OCI-LY7 (cell line): ENCODE results near the gene USP32. TPM values are rescaled to one million over a fixed set of nuclear protein-coding genes. Genes with fewer than 3 reads are reported as not detected.

Experiments used
- BruUV-seq: library from RNA; stranded (reverse); fragments of 400-500 nt; replicated peaks from 2 replicates; lab custom pipeline; 2021; lab: Mats Ljungman, UMichigan
- CTCF ChIA-PET: fragments of 300-600 bp; sonication (Branson Sonifier 250); formaldehyde crosslinking; loops from one replicate; lab custom pipeline; 2022; ENCODE audit warnings: antibody characterized with exemption; ENCODE audit not compliant: unreplicated experiment; lab: Charles Lee
- POLR2A ChIA-PET: fragments of 300-600 bp; sonication (Branson Sonifier 250); formaldehyde crosslinking; loops from one replicate; lab custom pipeline; 2022; ENCODE audit warnings: antibody characterized with exemption; lab: Charles Lee
- DNase-seq: peaks from one replicate; pipeline ENCODE4 v3.0.0-alpha.2; 2015; ENCODE audit warnings: low spot score
- H2AFZ ChIP-seq: fragments of 200-600 bp; sonication (generic), shearing (Covaris generic); 2 replicates; pipeline ENCODE4 v1.6.1; 2014; ENCODE audit warnings: mild to moderate bottlenecking, antibody characterized with exemption, low read length, moderate library complexity
- H3K27ac ChIP-seq: fragments of 200-600 bp; sonication (generic); 2 replicates; pipeline ENCODE4 v1.5.1; 2014; ENCODE audit warnings: mixed run types, low read depth, mild to moderate bottlenecking, moderate library complexity, low read length, inconsistent platforms; ENCODE audit not compliant: poor library complexity, severe bottlenecking
- H3K36me3 ChIP-seq: fragments of 200-600 bp; sonication (generic); 2 replicates; pipeline ENCODE4 v1.6.1; 2014; ENCODE audit warnings: mild to moderate bottlenecking, antibody characterized with exemption, low read length, moderate library complexity, mixed read lengths; ENCODE audit not compliant: insufficient read depth
- H3K4me1 ChIP-seq: fragments of 200-600 bp; sonication (generic); 2 replicates; pipeline ENCODE4 v1.5.1; 2014; ENCODE audit warnings: mild to moderate bottlenecking, low read length; ENCODE audit not compliant: insufficient read depth, poor library complexity, severe bottlenecking
- H3K4me2 ChIP-seq: fragments of 200-600 bp; sonication (generic); 2 replicates; pipeline ENCODE4 v1.6.1; 2014; ENCODE audit warnings: mild to moderate bottlenecking, low read length
- H3K4me3 ChIP-seq: fragments of 200-600 bp; sonication (generic); 2 replicates; pipeline ENCODE4 v1.5.1; 2014; ENCODE audit warnings: mild to moderate bottlenecking, low read depth, low read length; ENCODE audit not compliant: poor library complexity, severe bottlenecking
- H3K79me2 ChIP-seq: fragments of 200-600 bp; sonication (generic); 2 replicates; pipeline ENCODE4 v1.6.1; 2016; ENCODE audit warnings: low read depth, mild to moderate bottlenecking, low read length, moderate library complexity, mixed read lengths; ENCODE audit not compliant: insufficient read depth
- H3K9me2 ChIP-seq: fragments of 200-600 bp; sonication (generic); 2 replicates; pipeline ENCODE4 v1.6.1; 2016; ENCODE audit warnings: mild to moderate bottlenecking, low read length, mixed read lengths; ENCODE audit not compliant: insufficient read depth
- H3K9me3 ChIP-seq: fragments of 200-600 bp; sonication (generic); 2 replicates; pipeline ENCODE4 v1.6.1; 2014; ENCODE audit warnings: mild to moderate bottlenecking, mixed run types, low read length, mixed read lengths
- H4K20me1 ChIP-seq: fragments of 200-600 bp; sonication (generic); 2 replicates; pipeline ENCODE4 v1.6.1; 2014; ENCODE audit warnings: mild to moderate bottlenecking, antibody characterized with exemption, low read length, moderate library complexity, mixed read lengths; ENCODE audit not compliant: insufficient read depth
- EZH2phosphoT487 ChIP-seq: fragments of 200-600 bp; sonication (generic); IDR thresholded peaks from 2 replicates; pipeline ENCODE4 v1.6.1; 2018; ENCODE audit warnings: low read depth, borderline replicate concordance, mild to moderate bottlenecking, mixed run types, antibody characterized with exemption, low read length, moderate library complexity, mixed read lengths
- intact Hi-C: fragments of 100-400 bp; cut with micrococcal nuclease; formaldehyde crosslinking; loops from one replicate; pipeline ENCODE4 v1.10.0; 2022; ENCODE audit not compliant: unreplicated experiment
- total RNA-seq, 2 experiments: library from RNA; depleted of rRNA in 1 of 2; stranded (reverse); fragments of >200 nt in 1 of 2; shearing (Covaris generic) in 1 of 2; gene quantifications; 2 replicates each; pipeline ENCODE4 v1.2.3, GENCODE V29; 2014 to 2022
- TF ChIP-seq, protein P1 (sequence below): fragments of 200-600 bp; sonication (generic); conservative IDR thresholded peaks from 2 replicates; pipeline ENCODE4 v1.5.1; 2014; ENCODE audit warnings: mild to moderate bottlenecking, antibody characterized with exemption, low read length, moderate library complexity, mixed read lengths

Gene USP32
- total RNA-seq, 2 experiments from 2014 or later, result 16.9 to 28.0 TPM

DNA sequence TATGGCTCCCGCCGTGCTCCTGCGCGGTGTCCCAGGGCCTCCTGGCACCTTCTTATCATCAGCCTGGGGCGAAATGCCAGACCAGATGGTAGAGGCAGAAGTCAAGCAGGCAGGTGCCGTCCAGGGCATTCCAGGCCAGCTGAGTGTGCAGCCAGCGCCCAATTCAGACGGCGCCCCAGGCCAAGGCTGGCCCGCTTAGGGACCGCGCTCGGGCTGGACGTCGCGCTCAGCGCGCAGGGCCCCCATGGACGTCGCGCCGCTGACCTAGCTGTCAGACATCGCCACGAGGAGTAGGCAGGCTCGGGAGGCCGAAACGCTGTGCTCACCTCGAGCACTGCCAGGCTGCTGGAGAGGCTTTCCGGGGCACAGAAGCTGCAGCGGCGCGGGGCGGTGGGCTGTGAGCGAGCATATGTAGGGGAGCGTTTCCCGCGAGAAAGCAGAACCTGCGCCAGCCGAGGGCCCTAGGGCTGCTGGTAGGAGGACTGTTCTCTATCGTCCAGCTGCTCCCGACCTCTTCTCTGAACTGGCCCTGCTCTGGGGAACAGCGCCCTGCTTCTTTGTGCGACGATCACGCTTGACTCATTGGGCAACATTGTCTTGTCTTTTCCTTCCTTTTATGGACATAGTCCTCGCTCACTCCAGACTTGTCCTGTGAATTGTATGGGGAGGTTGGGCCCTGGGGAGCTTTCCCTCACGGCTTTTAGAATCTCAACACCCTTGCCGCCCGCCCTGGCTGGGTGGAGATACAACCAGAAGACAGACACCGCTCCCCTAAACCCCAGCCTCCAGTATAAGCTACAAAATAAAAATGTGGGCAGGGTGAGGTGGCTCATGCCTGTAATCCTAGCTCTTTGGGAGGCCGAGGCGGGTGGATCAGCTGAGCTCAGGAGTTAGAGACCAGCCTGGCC lies 250.6 kb downstream of the USP32 start:
- H3K4me1 ChIP-seq, result peaks cover 17% of the 10 kb centered on the region
- no peak overlapping the region for H3K4me2 ChIP-seq

DNA sequence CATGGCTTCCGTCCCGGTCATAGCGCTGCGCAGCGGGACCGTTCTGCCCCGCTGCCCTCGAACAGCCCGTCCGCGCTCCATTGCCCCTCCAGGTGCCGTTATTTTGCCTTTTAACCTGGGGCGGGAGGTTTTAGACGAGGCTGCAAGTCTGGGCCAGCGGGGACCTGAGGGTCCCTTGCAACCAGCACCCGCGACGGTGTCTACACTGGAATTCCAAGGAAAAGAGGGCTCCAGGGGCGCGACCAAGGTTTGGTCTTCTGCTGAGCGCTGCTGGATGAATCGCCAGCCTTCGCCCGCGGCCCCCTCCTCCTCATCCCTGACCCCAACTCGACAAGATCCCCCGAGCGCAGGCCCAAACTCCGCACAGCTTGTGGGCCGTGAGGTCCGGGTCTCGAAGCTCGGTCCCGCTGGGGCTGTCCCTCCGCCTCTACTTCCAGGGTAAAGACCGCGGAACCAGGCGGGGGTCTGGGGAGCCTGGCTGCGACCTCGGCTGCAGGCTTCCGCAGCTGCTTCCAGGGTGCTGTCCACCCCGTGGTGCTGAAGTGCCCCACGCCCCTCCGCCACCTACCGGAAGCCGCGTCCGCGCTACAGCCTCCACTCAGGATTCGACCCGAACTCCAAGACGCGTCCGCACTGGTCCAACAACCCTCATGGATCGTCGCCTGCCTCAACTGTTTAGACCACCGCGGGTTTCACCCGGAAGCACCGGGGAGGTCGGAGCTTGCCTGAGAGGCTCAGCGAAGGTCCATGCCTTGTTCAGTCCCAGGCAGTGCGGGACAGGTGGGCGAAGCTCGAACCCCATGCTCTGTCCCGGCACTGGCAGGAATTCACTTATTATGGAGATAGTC lies 252.3 kb downstream of the USP32 start:
- Histone ChIP-seq H4K20me1 (no peaks in the 10 kb centered on the region), H3K27ac (no peak overlapping the region), H3K9me2 (no peaks in the 10 kb centered on the region), H3K9me3 (no peaks in the 10 kb centered on the region; the same call in 1 of the 2 replicates), H3K4me3 (no peak overlapping the region), H3K4me2 (no peak overlapping the region), H3K79me2 (no peaks in the 10 kb centered on the region), H3K4me1 (peaks cover 21% of the 10 kb centered on the region), H3K36me3 (no peaks in the 10 kb centered on the region), H2AFZ (no peak overlapping the region)
- ChIA-PET POLR2A (no interaction called here), CTCF (no interaction called here)
- no peak for TF ChIP-seq EZH2phosphoT487
- TF ChIP-seq, protein P1, sequence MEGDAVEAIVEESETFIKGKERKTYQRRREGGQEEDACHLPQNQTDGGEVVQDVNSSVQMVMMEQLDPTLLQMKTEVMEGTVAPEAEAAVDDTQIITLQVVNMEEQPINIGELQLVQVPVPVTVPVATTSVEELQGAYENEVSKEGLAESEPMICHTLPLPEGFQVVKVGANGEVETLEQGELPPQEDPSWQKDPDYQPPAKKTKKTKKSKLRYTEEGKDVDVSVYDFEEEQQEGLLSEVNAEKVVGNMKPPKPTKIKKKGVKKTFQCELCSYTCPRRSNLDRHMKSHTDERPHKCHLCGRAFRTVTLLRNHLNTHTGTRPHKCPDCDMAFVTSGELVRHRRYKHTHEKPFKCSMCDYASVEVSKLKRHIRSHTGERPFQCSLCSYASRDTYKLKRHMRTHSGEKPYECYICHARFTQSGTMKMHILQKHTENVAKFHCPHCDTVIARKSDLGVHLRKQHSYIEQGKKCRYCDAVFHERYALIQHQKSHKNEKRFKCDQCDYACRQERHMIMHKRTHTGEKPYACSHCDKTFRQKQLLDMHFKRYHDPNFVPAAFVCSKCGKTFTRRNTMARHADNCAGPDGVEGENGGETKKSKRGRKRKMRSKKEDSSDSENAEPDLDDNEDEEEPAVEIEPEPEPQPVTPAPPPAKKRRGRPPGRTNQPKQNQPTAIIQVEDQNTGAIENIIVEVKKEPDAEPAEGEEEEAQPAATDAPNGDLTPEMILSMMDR, result no peak
- BruUV-seq, result no TSS peak
- intact Hi-C loops, result loop anchor here (10.0 kb wide), 2 partner anchors 255 to 295 kb away; partner anchors contain the start of gene USP32
- no peak for DNase-seq

More for the DNA sequence above, 250.6 kb downstream of the USP32 start:
- CTCF ChIA-PET, result interaction anchor here (0.5 to 1.4 kb wide), 5 partner anchors 9 to 289 kb away, joined by 3 to 4 read pairs (median 3); no protein-coding TSS in a partner anchor
- no peak for DNase-seq
- H3K4me3 ChIP-seq, result no peak overlapping the region
- BruUV-seq, result no TSS peak
- H4K20me1 ChIP-seq, result no peaks in the 10 kb centered on the region
- no peaks in the 10 kb centered on the region for H3K9me3 ChIP-seq
- POLR2A ChIA-PET, result interaction anchor here (0.6 to 0.7 kb wide), 2 partner anchors 51 to 1847 kb away, joined by 4 to 5 read pairs; no protein-coding TSS in a partner anchor
- H3K9me2 ChIP-seq, result no peaks in the 10 kb centered on the region
- no peaks in the 10 kb centered on the region for H3K79me2 ChIP-seq
- no peak overlapping the region for H3K27ac ChIP-seq
- TF ChIP-seq, protein P1, result no peak
- TF ChIP-seq EZH2phosphoT487, result no peak
- H3K36me3 ChIP-seq, result no peaks in the 10 kb centered on the region
- intact Hi-C loops, result loop anchor here (2.0 to 10.0 kb wide), 2 partner anchors 33 to 293 kb away; no protein-coding TSS in a partner anchor
- no peak overlapping the region; the same call in 1 of the 2 replicates for H2AFZ ChIP-seq
